D721Med (cell line): ENCODE data around the gene CNTNAP2.

Experiments used
- DNase-seq: peaks from one replicate; pipeline ENCODE4 v3.0.0; 2011; ENCODE audit warnings: low spot score; ENCODE audit not compliant: insufficient read length
- FAIRE-seq: peaks from 2 replicates; lab custom pipeline; 2011; peaks lifted over from hg19 to GRCh38; lab: Jason Lieb, UNC
- CTCF ChIP-seq: IDR thresholded peaks from 2 replicates; pipeline ENCODE4 v1.5.1; 2012; ENCODE audit warnings: mild to moderate bottlenecking, control low read depth; ENCODE audit not compliant: insufficient read depth; ENCODE audit errors: missing control alignments

CNTNAP2 gene

DNA sequence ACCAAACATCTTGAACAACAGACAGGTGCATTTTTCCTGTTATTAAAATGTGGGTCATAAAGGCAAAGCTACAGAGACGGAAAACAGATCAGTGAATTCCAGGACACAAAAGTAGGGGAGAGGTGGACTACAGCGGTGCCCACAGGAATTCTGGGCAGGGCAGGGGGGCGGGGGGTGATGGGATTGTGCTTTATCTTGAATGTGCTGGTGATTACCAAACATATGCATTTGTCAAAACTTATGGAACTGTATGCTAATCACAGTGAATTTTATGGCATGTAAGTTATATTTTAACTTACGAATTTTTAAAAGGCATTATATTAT, 519.4 kb downstream of the CNTNAP2 start:
- DNase-seq, result no peak
- no peak for FAIRE-seq
- TF ChIP-seq CTCF, result no peak

GRCh38 chr7:146636581-146636980, 520.0 kb downstream of the CNTNAP2 start:
- DNase-seq (no peak), FAIRE-seq (no peak)
- no peak for TF ChIP-seq CTCF

GRCh38 chr7:146639291-146639690, 522.7 kb downstream of the CNTNAP2 start:
- DNase-seq, result no peak
- no peak for FAIRE-seq
- no peak for TF ChIP-seq CTCF

DNA sequence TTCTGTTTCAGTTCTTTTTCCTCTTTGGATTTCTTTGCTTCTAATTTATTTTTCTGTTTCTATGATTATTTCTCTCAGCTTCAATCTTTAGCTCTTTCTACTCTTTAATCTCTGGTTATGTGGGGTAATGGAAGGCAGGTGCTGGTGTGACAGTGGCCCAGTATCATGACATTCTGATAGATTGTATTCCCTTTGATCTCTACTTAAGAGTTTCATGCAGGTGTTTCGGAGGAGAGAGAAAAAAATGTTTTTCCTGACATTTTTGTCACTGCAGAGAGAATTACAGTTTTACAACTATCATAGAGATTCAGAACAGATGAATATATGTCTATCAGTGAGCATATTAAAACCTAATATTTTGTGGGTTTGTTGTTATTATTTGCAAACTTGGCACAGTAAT, 524.9 kb downstream of the CNTNAP2 start:
- no peak for FAIRE-seq

GRCh38 chr7:146645383-146645976, 528.9 kb downstream of the CNTNAP2 start:
- no peak for FAIRE-seq
- no peak for TF ChIP-seq CTCF
- no peak for DNase-seq

More for the DNA sequence above, 524.9 kb downstream of the CNTNAP2 start:
- DNase-seq, result no peak
- no peak for TF ChIP-seq CTCF

DNA sequence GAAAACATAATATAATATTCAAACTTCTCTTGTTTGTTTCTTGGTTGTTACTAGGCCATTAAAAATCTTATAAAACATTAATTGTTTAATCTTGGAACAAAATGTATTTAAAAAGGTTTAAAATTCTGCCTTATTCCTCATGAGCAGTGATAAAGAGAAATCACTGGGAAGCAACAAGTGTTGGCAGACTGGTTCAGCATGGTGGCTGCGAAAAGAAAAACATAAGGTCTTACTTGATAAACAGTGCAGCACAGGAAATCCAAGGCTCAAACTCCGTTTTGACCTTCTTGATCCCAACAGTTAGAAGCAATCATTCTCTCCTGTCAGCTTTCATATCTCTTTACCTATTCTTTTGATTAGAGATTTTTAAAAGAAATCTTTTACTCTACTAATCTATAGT, 530.8 kb downstream of the CNTNAP2 start:
- TF ChIP-seq CTCF, result no peak
- FAIRE-seq, result no peak

DNA sequence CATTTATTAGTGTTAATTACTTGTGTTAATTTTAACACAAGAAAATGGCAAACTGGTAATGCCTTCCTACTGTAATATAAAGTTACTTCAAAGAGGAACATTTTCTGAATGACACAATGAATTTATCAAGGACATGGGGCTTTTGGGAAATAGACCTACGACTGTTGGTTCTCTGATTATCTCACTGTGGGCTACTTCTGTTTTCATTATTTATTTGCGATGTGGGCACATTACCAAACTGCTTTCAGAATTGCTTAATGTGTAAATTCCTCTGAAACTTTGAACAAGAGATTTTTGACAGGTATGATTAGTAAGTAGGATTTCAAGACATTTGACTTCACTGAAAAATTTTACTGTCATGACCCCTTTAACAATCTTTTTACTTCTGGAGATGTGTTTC, 535.6 kb downstream of the CNTNAP2 start:
- DNase-seq (no peak), FAIRE-seq (no peak)
- TF ChIP-seq CTCF, result no peak

More for the DNA sequence above, 530.8 kb downstream of the CNTNAP2 start:
- DNase-seq, result no peak
